HEK293 (cell line): ENCODE measurements around the gene POR.

Source experiments
- CTCF ChIA-PET: fragments of 350-600 bp; formaldehyde crosslinking; extraction: SDS; loops from one replicate; lab custom pipeline; 2021; ENCODE audit warnings: antibody characterized with exemption; lab: Yijun Ruan, JAX
- POLR2A ChIA-PET: fragments of 300-600 bp; formaldehyde crosslinking; extraction: SDS; loops from one replicate; lab custom pipeline; 2020; ENCODE audit warnings: antibody characterized with exemption, inconsistent platforms; lab: Yijun Ruan, JAX
- H3K27ac ChIP-seq: fragments of 200-500 bp; sonication (Bioruptor generic); 2 replicates; pipeline ENCODE4 v1.5.1; 2014; ENCODE audit warnings: low read depth, low read length, control low read depth, inconsistent platforms; ENCODE audit errors: extremely low read depth
- H3K36me3 ChIP-seq, 2 experiments: fragments of 200-500 bp in 1 of 2; sonication (Bioruptor generic) in 1 of 2; 1 replicate in 1 of 2; 2 replicates in 1 of 2; pipeline ENCODE4 v1.5.1; 2014 to 2017; ENCODE audit warnings: inconsistent platforms in 2 of 2, low read length in 2 of 2; ENCODE audit not compliant: control insufficient read depth in 2 of 2, insufficient read depth in 1 of 2
- H3K4me1 ChIP-seq: fragments of 200-500 bp; sonication (Bioruptor generic); 2 replicates; pipeline ENCODE4 v1.5.1; 2014; ENCODE audit warnings: mild to moderate bottlenecking, low read length, inconsistent platforms; ENCODE audit not compliant: control insufficient read depth, insufficient read depth
- H3K4me3 ChIP-seq: 2 replicates; pipeline ENCODE4 v1.5.1; 2011; ENCODE audit warnings: low read depth, mild to moderate bottlenecking, control low read depth, low read length, moderate library complexity
- H3K9me3 ChIP-seq: fragments of 200-500 bp; sonication (Bioruptor generic); 2 replicates; pipeline ENCODE4 v1.5.1; 2014; ENCODE audit warnings: low read depth, low read length, inconsistent platforms; ENCODE audit not compliant: control insufficient read depth, insufficient read depth
- GFI1B ChIP-seq: fragments of 450-650 bp; formaldehyde crosslinking; IDR thresholded peaks from 2 replicates; pipeline ENCODE4 v1.5.1; 2016; ENCODE audit warnings: missing biosample characterization, missing genetic modification characterization
- SP2 ChIP-seq: fragments of 450-650 bp; formaldehyde crosslinking; IDR thresholded peaks from 2 replicates; pipeline ENCODE4 v1.5.1; 2016; ENCODE audit warnings: missing biosample characterization, missing genetic modification characterization
- ZBTB20 ChIP-seq: fragments of 450-650 bp; formaldehyde crosslinking; IDR thresholded peaks from 2 replicates; pipeline ENCODE4 v1.5.1; 2016; ENCODE audit warnings: missing biosample characterization, missing genetic modification characterization
- ZFP41 ChIP-seq: fragments of 450-650 bp; formaldehyde crosslinking; IDR thresholded peaks from 2 replicates; pipeline ENCODE4 v1.5.1; 2016; ENCODE audit warnings: missing biosample characterization, missing genetic modification characterization, borderline replicate concordance
- ZNF114 ChIP-seq: fragments of 450-650 bp; formaldehyde crosslinking; IDR thresholded peaks from 2 replicates; pipeline ENCODE4 v1.5.0; 2017; ENCODE audit warnings: missing biosample characterization, missing genetic modification characterization
- ZNF292 ChIP-seq: fragments of 450-650 bp; formaldehyde crosslinking; IDR thresholded peaks from 2 replicates; pipeline ENCODE4 v1.5.1; 2016; ENCODE audit warnings: low read depth, missing biosample characterization, missing genetic modification characterization, borderline replicate concordance
- ZNF510 ChIP-seq: fragments of 450-650 bp; formaldehyde crosslinking; IDR thresholded peaks from 2 replicates; pipeline ENCODE4 v1.5.1; 2018; ENCODE audit warnings: mild to moderate bottlenecking, missing genetic modification characterization, missing biosample characterization; ENCODE audit not compliant: insufficient replicate concordance
- ZNF514 ChIP-seq: fragments of 450-650 bp; formaldehyde crosslinking; IDR thresholded peaks from 2 replicates; pipeline ENCODE4 v1.5.1; 2016; ENCODE audit warnings: missing biosample characterization, missing genetic modification characterization
- ZNF530 ChIP-seq: fragments of 450-650 bp; formaldehyde crosslinking; IDR thresholded peaks from 2 replicates; pipeline ENCODE4 v1.5.1; 2016; ENCODE audit warnings: low read depth, missing biosample characterization, missing genetic modification characterization
- ZNF544 ChIP-seq: fragments of 450-650 bp; formaldehyde crosslinking; IDR thresholded peaks from 2 replicates; pipeline ENCODE4 v1.5.0; 2017; ENCODE audit warnings: missing biosample characterization, missing genetic modification characterization
- ZNF555 ChIP-seq: fragments of 450-650 bp; formaldehyde crosslinking; conservative IDR thresholded peaks from 2 replicates; pipeline ENCODE4 v1.5.1; 2017; ENCODE audit warnings: missing biosample characterization, mild to moderate bottlenecking, missing genetic modification characterization, inconsistent platforms
- ZNF558 ChIP-seq: fragments of 450-650 bp; formaldehyde crosslinking; IDR thresholded peaks from 2 replicates; pipeline ENCODE4 v1.5.1; 2016; ENCODE audit warnings: missing biosample characterization, missing genetic modification characterization
- ZNF843 ChIP-seq: fragments of 450-650 bp; formaldehyde crosslinking; IDR thresholded peaks from 2 replicates; pipeline ENCODE4 v1.5.1; 2016; ENCODE audit warnings: missing biosample characterization, missing genetic modification characterization
- TF ChIP-seq, protein P1 (sequence below): sonication (generic); formaldehyde crosslinking; IDR thresholded peaks from 2 replicates; pipeline ENCODE4 v1.8.1; 2022; ENCODE audit warnings: mild to moderate bottlenecking, moderate library complexity, missing genetic modification reagents
- TF ChIP-seq, protein P2 (sequence below): fragments of 450-650 bp; formaldehyde crosslinking; IDR thresholded peaks from 2 replicates; pipeline ENCODE4 v1.5.1; 2016; ENCODE audit warnings: missing biosample characterization, missing genetic modification characterization
- TF ChIP-seq, protein P3 (sequence below): fragments of 450-650 bp; formaldehyde crosslinking; IDR thresholded peaks from 2 replicates; pipeline ENCODE4 v1.5.1; 2016; ENCODE audit warnings: missing biosample characterization, missing genetic modification characterization
- TF ChIP-seq, protein P4 (sequence below): fragments of 450-650 bp; IDR thresholded peaks from 2 replicates; pipeline ENCODE4 v1.5.1; 2018; ENCODE audit warnings: missing biosample characterization, missing genetic modification characterization
- TF ChIP-seq, protein P5 (sequence below): fragments of 450-650 bp; formaldehyde crosslinking; IDR thresholded peaks from 2 replicates; pipeline ENCODE4 v1.5.1; 2016; ENCODE audit warnings: missing biosample characterization, missing genetic modification characterization

The POR gene

DNA sequence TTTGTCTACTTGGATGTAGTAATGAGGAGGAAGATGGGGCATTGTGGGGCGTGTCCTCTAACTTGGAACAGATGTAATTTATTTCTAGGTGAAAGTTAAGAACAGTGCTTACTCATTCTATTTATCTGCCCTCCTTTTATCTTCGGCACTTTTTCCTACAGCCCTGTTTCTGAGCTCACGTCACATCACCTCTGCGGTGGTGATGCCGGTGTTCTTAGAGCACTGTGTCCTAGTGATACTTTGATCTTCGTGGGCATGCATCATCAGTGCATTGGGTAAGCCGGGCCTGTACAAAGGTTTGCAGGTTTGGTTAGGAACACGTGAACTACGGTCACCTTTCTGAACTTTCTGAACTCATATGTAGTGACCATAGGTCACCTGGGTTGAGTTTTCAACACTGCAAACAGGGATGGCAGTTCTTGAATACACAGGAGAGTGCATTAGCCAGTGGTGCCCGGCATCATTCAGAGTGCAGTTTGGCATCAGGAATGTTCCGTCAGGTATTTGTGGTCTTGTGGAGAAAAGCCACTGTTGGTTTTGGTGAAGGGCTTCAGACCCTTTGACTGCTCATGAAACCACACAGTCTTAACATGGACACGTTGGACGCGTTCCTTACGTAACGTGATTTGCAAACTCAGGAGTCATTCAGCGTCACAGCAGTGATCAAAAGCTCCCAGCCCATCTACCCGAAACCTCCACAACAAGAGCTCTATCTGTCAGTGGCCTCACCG lies 5.6 kb downstream of the POR start:
- ChIA-PET CTCF (interaction anchor here (0.6 kb wide), 1 partner anchor 108 kb away, joined by 3 read pairs; no protein-coding TSS in a partner anchor), POLR2A (interaction anchor here (0.6 to 1.1 kb wide), 2 partner anchors 10 to 69 kb away, joined by 3 to 5 read pairs; no protein-coding TSS in a partner anchor)

DNA sequence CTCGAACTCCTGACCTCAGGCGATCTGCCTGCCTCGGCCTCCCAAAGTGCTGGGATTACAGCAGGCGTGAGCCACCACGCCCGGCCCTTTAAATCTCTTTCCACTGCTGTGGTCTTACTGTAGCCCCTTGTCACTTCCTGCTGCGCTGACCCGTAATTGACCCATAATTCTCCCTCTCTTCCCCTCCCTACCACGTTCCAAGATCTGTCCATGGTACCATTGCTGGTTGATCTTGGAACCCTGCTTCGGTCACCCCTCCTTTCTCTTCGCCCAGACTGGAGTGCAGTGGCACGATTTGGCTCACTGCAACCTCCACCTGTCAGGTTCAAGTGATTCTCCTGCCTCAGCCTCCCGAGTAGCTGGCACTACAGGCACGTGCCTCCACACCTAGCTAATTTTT lies 6.5 kb downstream of the POR start:
- ChIA-PET POLR2A (interaction anchor here (0.6 kb wide), 2 partner anchors 11 to 20 kb away, joined by 5 read pairs; no protein-coding TSS in a partner anchor), CTCF (no interaction called here)
- Histone ChIP-seq H3K9me3 (no peaks in the 10 kb centered on the region), H3K36me3 (no peaks in the 10 kb centered on the region)
- TF ChIP-seq, protein P1, sequence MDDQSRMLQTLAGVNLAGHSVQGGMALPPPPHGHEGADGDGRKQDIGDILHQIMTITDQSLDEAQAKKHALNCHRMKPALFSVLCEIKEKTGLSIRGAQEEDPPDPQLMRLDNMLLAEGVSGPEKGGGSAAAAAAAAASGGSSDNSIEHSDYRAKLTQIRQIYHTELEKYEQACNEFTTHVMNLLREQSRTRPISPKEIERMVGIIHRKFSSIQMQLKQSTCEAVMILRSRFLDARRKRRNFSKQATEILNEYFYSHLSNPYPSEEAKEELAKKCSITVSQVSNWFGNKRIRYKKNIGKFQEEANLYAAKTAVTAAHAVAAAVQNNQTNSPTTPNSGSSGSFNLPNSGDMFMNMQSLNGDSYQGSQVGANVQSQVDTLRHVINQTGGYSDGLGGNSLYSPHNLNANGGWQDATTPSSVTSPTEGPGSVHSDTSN (CRISPR knock-in tag), result no peak
- TF ChIP-seq ZNF544 (no peak), ZNF292 (tag by site-specific recombination) (no peak)
- TF ChIP-seq, protein P2, sequence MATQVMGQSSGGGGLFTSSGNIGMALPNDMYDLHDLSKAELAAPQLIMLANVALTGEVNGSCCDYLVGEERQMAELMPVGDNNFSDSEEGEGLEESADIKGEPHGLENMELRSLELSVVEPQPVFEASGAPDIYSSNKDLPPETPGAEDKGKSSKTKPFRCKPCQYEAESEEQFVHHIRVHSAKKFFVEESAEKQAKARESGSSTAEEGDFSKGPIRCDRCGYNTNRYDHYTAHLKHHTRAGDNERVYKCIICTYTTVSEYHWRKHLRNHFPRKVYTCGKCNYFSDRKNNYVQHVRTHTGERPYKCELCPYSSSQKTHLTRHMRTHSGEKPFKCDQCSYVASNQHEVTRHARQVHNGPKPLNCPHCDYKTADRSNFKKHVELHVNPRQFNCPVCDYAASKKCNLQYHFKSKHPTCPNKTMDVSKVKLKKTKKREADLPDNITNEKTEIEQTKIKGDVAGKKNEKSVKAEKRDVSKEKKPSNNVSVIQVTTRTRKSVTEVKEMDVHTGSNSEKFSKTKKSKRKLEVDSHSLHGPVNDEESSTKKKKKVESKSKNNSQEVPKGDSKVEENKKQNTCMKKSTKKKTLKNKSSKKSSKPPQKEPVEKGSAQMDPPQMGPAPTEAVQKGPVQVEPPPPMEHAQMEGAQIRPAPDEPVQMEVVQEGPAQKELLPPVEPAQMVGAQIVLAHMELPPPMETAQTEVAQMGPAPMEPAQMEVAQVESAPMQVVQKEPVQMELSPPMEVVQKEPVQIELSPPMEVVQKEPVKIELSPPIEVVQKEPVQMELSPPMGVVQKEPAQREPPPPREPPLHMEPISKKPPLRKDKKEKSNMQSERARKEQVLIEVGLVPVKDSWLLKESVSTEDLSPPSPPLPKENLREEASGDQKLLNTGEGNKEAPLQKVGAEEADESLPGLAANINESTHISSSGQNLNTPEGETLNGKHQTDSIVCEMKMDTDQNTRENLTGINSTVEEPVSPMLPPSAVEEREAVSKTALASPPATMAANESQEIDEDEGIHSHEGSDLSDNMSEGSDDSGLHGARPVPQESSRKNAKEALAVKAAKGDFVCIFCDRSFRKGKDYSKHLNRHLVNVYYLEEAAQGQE, result peak; percentile 96
- TF ChIP-seq, all 188 proteins: peak for 1
- no peaks in the 10 kb centered on the region for H3K4me1 ChIP-seq
- H3K4me3 ChIP-seq, result no peak overlapping the region
- H3K27ac ChIP-seq, result no peak overlapping the region

More for the DNA sequence above, 5.6 kb downstream of the POR start:
- H3K4me3 ChIP-seq, result no peak overlapping the region
- no peak overlapping the region for H3K27ac ChIP-seq
- H3K4me1 ChIP-seq, result 0 out of 2 replicates have a peak, but pooled peaks cover 3% of the 10 kb centered on the region
- no peaks in the 10 kb centered on the region for H3K9me3 ChIP-seq
- TF ChIP-seq ZNF555 (tag by site-specific recombination) (no peak), ZFP41 (tag by site-specific recombination) (no peak), GFI1B (no peak), ZNF510 (tag by site-specific recombination) (no peak), SP2 (tag by site-specific recombination) (no peak), ZNF530 (tag by site-specific recombination) (no peak), ZBTB20 (tag by site-specific recombination) (no peak), ZNF514 (tag by site-specific recombination) (no peak), ZNF114 (no peak), ZNF843 (tag by site-specific recombination) (no peak), ZNF558 (tag by site-specific recombination) (no peak)
- TF ChIP-seq, protein P3, sequence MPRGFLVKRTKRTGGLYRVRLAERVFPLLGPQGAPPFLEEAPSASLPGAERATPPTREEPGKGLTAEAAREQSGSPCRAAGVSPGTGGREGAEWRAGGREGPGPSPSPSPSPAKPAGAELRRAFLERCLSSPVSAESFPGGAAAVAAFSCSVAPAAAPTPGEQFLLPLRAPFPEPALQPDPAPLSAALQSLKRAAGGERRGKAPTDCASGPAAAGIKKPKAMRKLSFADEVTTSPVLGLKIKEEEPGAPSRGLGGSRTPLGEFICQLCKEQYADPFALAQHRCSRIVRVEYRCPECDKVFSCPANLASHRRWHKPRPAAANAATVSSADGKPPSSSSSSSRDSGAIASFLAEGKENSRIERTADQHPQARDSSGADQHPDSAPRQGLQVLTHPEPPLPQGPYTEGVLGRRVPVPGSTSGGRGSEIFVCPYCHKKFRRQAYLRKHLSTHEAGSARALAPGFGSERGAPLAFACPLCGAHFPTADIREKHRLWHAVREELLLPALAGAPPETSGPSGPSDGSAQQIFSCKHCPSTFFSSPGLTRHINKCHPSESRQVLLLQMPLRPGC, result no peak
- TF ChIP-seq, protein P4, sequence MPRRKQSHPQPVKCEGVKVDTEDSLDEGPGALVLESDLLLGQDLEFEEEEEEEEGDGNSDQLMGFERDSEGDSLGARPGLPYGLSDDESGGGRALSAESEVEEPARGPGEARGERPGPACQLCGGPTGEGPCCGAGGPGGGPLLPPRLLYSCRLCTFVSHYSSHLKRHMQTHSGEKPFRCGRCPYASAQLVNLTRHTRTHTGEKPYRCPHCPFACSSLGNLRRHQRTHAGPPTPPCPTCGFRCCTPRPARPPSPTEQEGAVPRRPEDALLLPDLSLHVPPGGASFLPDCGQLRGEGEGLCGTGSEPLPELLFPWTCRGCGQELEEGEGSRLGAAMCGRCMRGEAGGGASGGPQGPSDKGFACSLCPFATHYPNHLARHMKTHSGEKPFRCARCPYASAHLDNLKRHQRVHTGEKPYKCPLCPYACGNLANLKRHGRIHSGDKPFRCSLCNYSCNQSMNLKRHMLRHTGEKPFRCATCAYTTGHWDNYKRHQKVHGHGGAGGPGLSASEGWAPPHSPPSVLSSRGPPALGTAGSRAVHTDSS (tag by site-specific recombination), result no peak
- TF ChIP-seq, protein P5, sequence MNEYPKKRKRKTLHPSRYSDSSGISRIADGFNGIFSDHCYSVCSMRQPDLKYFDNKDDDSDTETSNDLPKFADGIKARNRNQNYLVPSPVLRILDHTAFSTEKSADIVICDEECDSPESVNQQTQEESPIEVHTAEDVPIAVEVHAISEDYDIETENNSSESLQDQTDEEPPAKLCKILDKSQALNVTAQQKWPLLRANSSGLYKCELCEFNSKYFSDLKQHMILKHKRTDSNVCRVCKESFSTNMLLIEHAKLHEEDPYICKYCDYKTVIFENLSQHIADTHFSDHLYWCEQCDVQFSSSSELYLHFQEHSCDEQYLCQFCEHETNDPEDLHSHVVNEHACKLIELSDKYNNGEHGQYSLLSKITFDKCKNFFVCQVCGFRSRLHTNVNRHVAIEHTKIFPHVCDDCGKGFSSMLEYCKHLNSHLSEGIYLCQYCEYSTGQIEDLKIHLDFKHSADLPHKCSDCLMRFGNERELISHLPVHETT, result no peak
- H3K36me3 ChIP-seq, result no peaks in the 10 kb centered on the region
